GM19035 (cell line): ENCODE measurements around the gene CCDC47.

ENCODE experiments used
- ATAC-seq: cut with Tn5 transposase; IDR thresholded peaks from one replicate; pipeline ENCODE4 v1.9.1; 2021; ENCODE audit not compliant: unreplicated experiment

Gene CCDC47

GRCh38 chr17:63699638-63700527, 73.5 kb downstream of the CCDC47 start, which contains the start of gene LIMD2:
TSS of gene LIMD2 (minus strand) at chr17:63700125. CDS start at chr17:63699298, 827 bp downstream.
- peak; percentile 18 for ATAC-seq

GRCh38 chr17:63698886-63699637, 74.3 kb downstream of the CCDC47 start:
- peak; percentile 30 for ATAC-seq

- no peak for ATAC-seq
These were observed 75.0 kb downstream of the CCDC47 start for GRCh38 chr17:63698381-63698885.

GRCh38 chr17:63697341-63698286, 75.8 kb downstream of the CCDC47 start:
- peak; percentile 19 for ATAC-seq

GRCh38 chr17:63696381-63696961, 76.9 kb downstream of the CCDC47 start:
- ATAC-seq, result no peak

- no peak for ATAC-seq
These were observed 77.5 kb downstream of the CCDC47 start for GRCh38 chr17:63695889-63696288.
